ENCODE results near the gene ACOT11.

DNA sequence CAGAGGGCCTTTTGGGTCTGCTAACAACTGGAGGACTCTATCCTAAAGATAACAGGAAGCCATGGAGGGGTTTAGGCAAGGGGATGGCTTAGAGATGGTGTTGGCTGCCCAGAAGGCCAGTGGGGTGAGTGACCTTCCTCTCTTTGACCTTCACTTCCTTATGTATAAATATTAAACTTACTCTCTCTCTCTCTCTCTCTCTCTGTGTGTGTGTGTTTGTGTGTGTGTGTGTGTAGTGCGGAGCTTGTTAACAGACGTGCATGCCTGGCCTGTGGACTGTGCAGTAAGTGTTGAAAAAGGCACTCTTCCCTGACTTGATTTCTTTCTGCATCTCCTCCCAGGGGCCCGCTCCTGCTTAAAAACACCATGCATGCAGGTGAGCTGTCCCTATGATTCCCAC is 103.6 kb downstream of the ACOT11 start:
- TF ChIP-seq, protein P1, sequence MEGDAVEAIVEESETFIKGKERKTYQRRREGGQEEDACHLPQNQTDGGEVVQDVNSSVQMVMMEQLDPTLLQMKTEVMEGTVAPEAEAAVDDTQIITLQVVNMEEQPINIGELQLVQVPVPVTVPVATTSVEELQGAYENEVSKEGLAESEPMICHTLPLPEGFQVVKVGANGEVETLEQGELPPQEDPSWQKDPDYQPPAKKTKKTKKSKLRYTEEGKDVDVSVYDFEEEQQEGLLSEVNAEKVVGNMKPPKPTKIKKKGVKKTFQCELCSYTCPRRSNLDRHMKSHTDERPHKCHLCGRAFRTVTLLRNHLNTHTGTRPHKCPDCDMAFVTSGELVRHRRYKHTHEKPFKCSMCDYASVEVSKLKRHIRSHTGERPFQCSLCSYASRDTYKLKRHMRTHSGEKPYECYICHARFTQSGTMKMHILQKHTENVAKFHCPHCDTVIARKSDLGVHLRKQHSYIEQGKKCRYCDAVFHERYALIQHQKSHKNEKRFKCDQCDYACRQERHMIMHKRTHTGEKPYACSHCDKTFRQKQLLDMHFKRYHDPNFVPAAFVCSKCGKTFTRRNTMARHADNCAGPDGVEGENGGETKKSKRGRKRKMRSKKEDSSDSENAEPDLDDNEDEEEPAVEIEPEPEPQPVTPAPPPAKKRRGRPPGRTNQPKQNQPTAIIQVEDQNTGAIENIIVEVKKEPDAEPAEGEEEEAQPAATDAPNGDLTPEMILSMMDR (IDR thresholded peaks at IDR 0.05), result no peak
- TF ChIP-seq POLR2A (IDR thresholded peaks at IDR 0.05), result no peak
